Hepatocyte (in vitro differentiated cells): ENCODE measurements around the gene GAN.
"Not testable (repeated sequence)": the region's sequence is repeated elsewhere in the genome, so short reads cannot be mapped to it uniquely, and the experiment has no call there.

Experiments used
- CTCF ChIP-seq: fragments of 200-600 bp; sonication (generic); IDR thresholded peaks from 2 replicates; pipeline ENCODE4 v1.5.1; 2016; ENCODE audit warnings: antibody characterized with exemption, mild to moderate bottlenecking; ENCODE audit not compliant: poor library complexity
- EZH2 ChIP-seq: fragments of 200-600 bp; sonication (generic); IDR thresholded peaks from 2 replicates; pipeline ENCODE4 v1.6.1; 2016; ENCODE audit warnings: antibody characterized with exemption, mild to moderate bottlenecking, borderline replicate concordance

- TF ChIP-seq CTCF, EZH2: not testable (repeated sequence)
Measured at GRCh38 chr16:81422153-81422552, 107.4 kb downstream of the GAN start.
